Sigmoid colon (tissue), 4 donors: ENCODE data around the gene SLC6A12.

Source experiments
- POLR2A ChIP-seq, 2 donors: fragments of 450-650 bp; IDR thresholded peaks; one replicate each; pipeline ENCODE4 v1.6.1; 2016; ENCODE audit warnings: antibody characterized with exemption in 2 of 2, mild to moderate bottlenecking in 2 of 2, moderate library complexity in 2 of 2
- POLR2AphosphoS5 ChIP-seq, 4 donors: sonication (generic); formaldehyde crosslinking; IDR thresholded peaks; one replicate each; pipeline ENCODE4 v1.6.1; 2017; ENCODE audit warnings: antibody characterized with exemption in 4 of 4
- TF ChIP-seq, protein P1 (sequence below), 4 experiments: fragments of 450-650 bp in 3 of 4; fragments of 200-600 bp in 1 of 4; IDR thresholded peaks; one replicate each; pipeline ENCODE4 v1.5.1; 2016 to 2019; ENCODE audit warnings: antibody characterized with exemption in 4 of 4, mild to moderate bottlenecking in 3 of 4, moderate library complexity in 2 of 4

DNA sequence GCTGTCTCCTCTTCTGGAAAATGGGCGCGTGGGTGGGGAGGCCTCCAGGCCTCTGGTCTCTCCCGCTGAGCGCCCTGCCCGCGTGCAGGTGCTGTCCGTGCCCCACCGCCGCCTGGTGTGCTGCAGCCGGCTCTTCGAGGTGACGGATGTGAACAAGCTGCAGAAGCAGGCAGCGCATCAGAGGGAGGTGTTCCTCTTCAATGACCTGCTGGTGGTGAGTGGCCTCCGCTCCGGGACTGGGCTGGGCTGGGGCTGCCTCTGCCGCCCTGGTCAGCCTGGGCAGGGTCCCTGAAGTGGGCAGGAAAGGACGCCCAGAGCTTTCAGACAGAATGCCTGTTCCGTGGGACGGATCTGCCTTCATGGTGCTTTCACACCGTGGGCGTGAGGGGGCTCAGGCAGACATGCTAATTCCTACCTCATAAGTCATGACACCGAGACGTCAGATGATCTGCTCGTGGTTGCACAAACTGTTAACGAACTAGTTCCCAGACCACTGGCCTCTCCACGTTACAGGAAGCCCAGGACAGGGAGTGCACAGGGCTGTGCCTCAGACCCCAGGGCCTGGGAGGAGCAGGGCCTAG is 50.5 kb downstream of the SLC6A12 start:
- TF ChIP-seq POLR2A (IDR thresholded peaks at IDR 0.05) = no peak
- no peak for TF ChIP-seq POLR2AphosphoS5 (IDR thresholded peaks at IDR 0.05)
- TF ChIP-seq, protein P1, sequence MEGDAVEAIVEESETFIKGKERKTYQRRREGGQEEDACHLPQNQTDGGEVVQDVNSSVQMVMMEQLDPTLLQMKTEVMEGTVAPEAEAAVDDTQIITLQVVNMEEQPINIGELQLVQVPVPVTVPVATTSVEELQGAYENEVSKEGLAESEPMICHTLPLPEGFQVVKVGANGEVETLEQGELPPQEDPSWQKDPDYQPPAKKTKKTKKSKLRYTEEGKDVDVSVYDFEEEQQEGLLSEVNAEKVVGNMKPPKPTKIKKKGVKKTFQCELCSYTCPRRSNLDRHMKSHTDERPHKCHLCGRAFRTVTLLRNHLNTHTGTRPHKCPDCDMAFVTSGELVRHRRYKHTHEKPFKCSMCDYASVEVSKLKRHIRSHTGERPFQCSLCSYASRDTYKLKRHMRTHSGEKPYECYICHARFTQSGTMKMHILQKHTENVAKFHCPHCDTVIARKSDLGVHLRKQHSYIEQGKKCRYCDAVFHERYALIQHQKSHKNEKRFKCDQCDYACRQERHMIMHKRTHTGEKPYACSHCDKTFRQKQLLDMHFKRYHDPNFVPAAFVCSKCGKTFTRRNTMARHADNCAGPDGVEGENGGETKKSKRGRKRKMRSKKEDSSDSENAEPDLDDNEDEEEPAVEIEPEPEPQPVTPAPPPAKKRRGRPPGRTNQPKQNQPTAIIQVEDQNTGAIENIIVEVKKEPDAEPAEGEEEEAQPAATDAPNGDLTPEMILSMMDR (IDR thresholded peaks at IDR 0.05) = no peak
